Measurements from ENCODE around the gene STK16. TPM values are rescaled to one million over a fixed set of nuclear protein-coding genes. Genes with fewer than 3 reads are reported as not detected.

Gene STK16
- total RNA-seq, 4 donors from 2014 or later = 13.7 to 22.2 (median 15.4) TPM

DNA sequence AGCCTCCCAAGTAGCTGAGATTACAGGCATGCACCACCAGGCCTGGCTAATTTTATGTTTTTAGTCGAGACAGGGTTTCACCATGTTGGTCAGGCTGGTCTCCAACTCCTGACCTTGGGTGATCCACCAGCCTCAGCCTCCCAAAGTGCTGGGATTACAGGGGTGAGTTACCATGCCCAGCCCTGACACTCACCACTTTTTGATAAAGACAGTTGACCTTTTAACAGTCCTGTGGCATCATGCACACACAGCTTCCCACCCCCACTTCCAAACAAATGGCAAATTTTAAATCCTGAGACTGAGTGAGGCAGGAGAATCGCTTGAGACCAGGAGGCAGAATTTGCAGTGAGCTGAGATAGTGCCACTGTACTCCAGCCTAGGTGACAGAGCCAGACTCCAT lies 27.7 kb downstream of the STK16 start:
- TF ChIP-seq, protein P1, sequence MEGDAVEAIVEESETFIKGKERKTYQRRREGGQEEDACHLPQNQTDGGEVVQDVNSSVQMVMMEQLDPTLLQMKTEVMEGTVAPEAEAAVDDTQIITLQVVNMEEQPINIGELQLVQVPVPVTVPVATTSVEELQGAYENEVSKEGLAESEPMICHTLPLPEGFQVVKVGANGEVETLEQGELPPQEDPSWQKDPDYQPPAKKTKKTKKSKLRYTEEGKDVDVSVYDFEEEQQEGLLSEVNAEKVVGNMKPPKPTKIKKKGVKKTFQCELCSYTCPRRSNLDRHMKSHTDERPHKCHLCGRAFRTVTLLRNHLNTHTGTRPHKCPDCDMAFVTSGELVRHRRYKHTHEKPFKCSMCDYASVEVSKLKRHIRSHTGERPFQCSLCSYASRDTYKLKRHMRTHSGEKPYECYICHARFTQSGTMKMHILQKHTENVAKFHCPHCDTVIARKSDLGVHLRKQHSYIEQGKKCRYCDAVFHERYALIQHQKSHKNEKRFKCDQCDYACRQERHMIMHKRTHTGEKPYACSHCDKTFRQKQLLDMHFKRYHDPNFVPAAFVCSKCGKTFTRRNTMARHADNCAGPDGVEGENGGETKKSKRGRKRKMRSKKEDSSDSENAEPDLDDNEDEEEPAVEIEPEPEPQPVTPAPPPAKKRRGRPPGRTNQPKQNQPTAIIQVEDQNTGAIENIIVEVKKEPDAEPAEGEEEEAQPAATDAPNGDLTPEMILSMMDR (IDR thresholded peaks at IDR 0.05; ENCODE audit: low read depth) = no peak

DNA sequence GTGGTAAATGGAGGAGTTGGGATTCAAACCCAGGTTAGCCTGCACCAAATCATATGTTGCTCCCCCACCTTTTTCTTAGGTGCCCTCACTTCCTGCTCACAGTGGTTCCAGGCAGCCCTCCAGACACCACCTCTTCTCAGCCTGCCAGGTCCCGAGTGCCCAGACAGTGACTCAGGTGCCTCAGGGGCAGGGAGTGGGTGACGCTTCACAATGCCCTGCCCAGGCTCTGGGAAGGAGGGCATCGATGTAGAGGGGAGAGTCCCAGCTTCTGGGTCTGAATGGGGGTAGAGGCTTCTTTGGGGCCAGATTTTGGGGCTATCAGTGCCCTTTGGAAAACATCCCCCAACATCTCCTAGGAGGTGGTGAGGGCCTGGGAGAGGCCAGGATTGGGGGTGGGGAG lies 28.7 kb downstream of the STK16 start:
- TF ChIP-seq, protein P1 (IDR thresholded peaks at IDR 0.05; ENCODE audit: low read depth) = no peak

DNA sequence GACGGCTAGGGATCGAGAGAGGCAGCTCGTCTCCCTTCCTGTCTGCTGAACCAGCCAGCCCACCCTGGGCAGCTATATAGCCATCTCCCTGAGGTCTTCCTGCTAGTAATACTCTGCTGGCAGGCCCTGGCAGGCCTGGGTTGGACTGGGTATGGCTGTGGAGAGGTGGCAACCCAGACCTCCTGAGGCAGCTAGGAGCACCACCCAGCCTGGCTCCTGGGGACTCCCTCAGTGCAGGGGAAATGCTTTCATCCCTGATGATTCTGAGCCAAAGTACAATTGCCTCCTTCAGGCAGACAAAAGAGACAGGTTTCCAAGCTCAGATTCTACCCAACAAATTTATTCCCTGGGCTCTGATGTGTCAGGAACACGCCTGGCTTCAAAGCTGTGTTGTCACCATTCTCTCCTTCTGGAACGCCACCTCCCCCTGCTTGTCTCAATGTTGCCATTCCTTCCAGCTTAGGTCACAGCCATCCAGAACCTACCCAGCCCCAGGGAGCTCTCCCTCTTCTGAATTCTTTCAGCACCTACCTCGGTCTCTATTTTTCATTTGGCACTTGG lies 29.2 kb downstream of the STK16 start:
- TF ChIP-seq, protein P1 (IDR thresholded peaks at IDR 0.05; ENCODE audit: low read depth) = no peak

DNA sequence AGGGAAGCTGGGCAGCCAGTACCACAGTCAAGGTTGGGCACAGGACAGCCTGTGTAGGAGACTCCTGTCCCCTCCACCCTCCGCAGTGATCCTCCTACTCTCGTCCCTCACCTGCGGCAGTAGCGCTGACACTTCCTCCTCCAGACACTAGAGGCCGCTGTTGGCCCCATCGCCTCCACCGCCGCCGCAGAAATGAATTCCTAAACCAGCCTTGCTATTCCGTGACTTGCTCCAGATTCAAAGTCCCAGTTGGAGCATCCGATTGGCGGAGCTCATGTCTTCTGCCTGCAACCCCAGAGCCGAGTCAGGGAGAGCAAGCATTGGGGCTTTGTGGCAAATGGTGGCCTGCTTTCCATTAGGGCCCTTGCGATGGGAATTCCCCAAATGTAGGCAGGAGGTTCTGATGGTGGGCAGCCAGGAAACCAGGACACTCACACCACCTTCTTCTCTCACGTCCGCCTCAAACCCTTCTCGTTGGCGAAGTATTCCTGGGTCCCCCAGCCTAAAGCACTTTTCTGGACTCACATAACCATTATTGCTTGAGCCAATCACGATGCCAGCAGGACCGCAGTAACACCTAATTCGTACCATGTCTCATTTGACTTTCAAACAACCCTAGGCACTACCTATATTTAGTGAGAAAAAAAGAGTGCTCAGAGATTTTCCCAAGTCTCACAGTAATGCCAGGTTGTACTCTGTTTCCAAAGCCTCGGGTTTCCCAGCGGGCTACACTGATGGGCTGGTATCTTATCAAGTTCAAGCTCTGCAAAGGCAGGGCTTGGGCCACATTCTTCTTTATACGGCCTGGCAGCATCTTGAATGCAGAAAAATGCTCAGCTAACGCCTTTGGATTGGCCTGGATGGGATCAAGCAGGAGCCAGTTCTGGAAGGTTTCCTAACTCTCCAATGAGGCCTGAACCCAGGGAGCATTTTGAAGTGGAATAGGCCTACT lies 32.7 kb downstream of the STK16 start:
- TF ChIP-seq, protein P1 (IDR thresholded peaks at IDR 0.05; ENCODE audit: low read depth) = no peak

DNA sequence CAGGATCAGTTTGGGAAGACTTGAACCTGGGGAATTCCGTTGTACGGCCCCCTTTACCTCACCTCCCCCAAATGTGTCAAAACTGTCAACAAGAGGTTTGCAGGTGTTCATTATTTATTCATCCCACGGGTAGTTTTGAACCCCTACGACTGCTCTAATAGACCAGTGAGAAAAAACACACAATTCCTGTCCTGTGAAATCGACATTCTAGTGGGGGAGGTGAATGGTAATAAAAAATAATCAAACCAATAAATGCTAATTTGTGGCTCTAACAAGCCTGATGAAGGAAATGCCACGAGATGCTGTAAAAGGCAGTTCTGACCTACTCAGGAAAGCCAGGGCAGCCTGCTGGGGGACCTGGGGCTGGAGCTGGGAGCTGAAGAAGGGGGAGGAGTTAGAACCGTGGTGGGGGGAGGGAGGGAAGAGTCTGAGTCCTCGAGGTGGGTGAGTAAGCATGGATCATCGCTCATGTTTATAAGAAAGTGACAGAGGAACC lies 33.4 kb downstream of the STK16 start:
- TF ChIP-seq, protein P1 (IDR thresholded peaks at IDR 0.05; ENCODE audit: low read depth) = no peak

GRCh38 chr2:219279151-219279915 lies 34.1 kb downstream of the STK16 start, which contains the start of gene DNAJB2:
TSS of gene DNAJB2 (plus strand) at chr2:219279366. CDS start at chr2:219279834, 468 bp downstream.
- TF ChIP-seq, protein P1 (IDR thresholded peaks at IDR 0.05; ENCODE audit: low read depth) = no peak

All from subcutaneous adipose tissue (tissue), 4 donors.